DMS153 treated with DMSO at 0.1 percent for 48 hours (cell line): ENCODE results near the gene ZNF486.
A peak's percentile ranks its signal among the peaks of the same experiment; 100 is the strongest.
"Not testable (repeated sequence)": the region's sequence is repeated elsewhere in the genome, so short reads cannot be mapped to it uniquely, and the experiment has no call there.

ENCODE experiments used
- DNase-seq: peaks from one replicate; lab custom pipeline; 2025; ENCODE audit not compliant: unreplicated experiment; lab: John Stamatoyannopoulos, UW

Gene ZNF486

GRCh38 chr19:20221605-20222004, 54.6 kb downstream of the ZNF486 start:
- not testable (repeated sequence) for DNase-seq

DNA sequence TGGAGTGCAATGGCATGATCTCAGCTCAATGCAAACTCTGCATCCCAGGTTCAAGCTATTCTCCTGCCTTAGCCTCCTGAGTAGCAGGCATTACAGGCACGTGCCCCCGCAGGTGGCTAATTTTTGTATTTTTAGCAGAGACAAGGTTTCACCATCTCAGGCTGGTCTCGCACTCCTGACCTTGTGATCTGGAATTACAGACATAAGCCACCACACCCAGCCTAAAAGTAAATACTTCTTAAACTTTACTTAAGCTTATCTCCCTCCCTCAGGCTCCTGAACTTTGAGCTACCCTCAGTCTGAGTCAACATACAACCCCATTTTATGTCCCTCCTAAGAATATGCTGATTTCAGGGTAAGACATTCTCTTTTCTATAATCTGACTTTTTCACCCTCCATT, 66.1 kb downstream of the ZNF486 start:
- no peak for DNase-seq

DNA sequence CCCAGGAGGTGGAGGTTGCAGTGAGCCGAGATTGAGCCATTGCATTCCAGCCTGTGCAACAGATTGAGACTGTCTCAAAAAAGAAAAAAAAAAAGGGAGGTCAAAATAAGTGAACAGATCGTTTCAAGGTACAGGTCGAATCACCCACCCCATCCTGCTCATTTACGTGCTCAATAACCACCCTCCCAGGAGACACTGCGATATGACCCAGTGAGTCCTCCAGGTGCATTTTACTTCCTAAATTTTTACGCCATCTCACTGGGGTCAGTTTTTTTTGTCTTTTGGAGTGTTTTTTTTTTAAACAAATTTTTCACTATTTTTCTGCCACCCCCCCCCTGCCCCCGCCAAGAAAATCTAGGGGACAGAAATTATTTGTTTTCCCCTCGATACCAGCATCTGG, 68.1 kb downstream of the ZNF486 start:
- DNase-seq, result no peak

DNA sequence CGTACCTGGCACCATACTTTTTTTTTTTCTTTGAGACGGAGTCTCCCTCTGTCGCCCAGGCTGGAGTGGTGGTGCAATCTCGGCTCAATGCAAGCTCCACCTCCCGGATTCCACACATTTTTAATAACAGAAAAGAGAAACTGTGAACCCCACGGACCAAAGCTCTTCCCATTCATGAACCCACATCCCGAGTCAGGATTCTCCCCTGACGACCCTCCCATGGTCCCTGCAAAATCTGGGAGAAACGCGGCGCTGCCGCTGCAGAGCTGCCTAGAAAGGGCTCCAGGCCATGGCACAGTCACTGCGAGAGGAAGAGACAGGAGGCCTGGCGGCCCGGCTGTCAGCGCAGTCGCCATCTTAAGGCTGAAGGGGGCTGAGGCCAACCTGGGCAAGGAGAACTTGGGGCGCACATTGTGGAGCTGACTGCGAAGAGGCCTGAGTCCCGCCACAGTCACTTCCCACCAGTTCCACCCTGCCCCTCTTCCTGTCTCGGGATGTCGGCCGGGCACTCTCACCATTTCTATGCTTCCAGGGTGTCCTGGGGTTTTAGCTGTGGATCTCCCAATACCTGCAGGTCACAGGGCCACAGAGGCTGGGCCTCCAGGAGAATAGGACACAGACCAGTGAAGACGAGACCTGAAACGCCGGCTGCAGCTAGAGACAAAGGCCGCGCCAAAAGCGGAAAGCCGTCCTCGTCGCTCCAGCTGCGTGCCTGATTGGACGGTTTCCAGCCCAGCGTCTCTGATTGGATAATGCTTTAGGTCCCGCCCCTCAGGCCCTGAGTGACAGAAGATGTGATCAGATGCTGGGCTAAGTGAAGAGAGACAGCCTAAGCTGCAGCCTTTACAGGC, 71.0 kb downstream of the ZNF486 start:
- DNase-seq, result peak; percentile 15

- no peak for DNase-seq
These were observed 76.6 kb downstream of the ZNF486 start for GRCh38 chr19:20243629-20244028.

DNA sequence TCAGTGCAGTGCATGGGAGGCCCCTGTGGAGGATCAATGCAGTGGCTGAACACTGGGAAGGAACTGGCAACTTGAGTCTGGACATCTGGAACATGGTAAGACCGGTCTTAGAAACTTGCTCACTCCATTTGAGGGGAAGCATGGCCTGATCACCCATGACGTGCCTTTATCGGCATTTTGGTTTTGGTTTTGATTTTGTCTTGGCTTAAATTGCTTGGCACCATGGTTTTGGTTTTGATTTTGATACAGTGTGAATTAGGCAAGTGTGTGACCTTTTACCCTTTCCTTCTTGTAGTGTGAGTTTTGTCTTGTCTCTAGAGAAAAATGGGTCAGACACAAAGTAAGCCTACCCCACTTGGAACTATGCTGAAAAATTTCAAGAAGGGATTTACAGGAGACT, 77.3 kb downstream of the ZNF486 start:
- DNase-seq, result no peak

DNA sequence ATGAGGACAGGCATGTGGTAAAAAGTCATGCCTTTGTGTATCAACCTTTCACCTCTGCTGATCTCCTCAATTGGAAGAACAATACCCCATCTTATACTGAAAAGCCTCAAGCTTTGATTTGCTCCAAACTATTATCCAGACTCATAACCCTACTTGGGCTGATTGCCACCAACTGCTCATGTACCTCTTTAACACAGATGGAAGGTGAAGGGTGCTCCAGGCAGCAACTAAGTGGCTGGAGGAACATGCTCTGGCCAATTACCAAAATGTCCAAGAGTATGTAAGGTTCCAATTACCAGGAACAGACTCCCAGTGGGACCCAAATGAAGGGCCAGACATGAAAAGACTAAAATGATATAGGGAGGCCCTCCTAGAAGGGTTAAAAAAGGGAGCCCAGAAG, 78.3 kb downstream of the ZNF486 start:
- no peak for DNase-seq

DNA sequence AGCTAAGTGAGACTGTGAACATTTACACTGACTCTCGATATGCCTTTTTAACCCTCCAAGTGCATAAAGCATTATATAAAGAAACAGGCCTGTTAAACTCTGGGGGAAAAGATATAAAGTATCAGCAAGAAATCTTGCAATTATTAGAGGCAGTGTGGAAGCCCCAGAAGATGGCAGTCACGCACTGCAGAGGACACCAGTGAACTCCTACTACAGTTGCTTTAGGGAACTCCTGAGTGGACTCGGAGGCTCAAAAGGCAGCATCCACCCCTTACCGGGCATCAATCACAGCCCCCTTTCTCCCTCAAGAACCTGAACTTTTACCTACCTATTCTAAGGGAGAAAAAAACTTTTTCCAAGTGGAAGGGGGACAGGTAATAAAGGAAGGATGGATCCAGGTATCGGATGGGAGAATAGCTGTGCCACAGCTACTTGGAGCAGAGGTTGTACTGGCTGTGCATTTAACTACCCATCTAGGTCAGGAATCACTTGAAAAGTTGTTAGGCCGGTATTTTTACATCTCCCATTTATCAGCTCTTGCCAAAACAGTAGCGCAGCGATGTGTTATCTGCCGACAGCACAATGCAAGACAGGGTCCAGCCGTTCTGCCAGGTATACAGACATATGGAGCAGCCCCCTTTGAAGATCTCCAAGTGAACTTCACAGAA, 80.1 kb downstream of the ZNF486 start:
- DNase-seq, result no peak

- not testable (repeated sequence) for DNase-seq
These were observed 81.2 kb downstream of the ZNF486 start for GRCh38 chr19:20248258-20248657.
